K562 (cell line): Measurements from ENCODE around the gene ANXA1. TPM values are rescaled to one million over a fixed set of nuclear protein-coding genes. Genes with fewer than 3 reads are reported as not detected.

Experiments used
- NFRKB ChIP-seq: fragments of 450-650 bp; IDR thresholded peaks from 2 replicates; pipeline ENCODE4 v1.6.1; 2016; ENCODE audit warnings: low read depth
- polyA plus RNA-seq, 8 experiments: library from polyadenylated mRNA; depleted of rRNA in 4 of 8; stranded (reverse) in 5 of 8; unstranded in 3 of 8; fragments of >200 nt; fragmentation: Nextera tagmentation in 2 of 8; fragmentation: Illumina TruSeq in 1 of 8; extraction: Ambion mirVana in 2 of 8; extraction: Trizol in 1 of 8; gene quantifications; 2 replicates each; pipeline versions ENCODE4 v1.2.1 to v1.2.3, GENCODE V29; 2011 to 2014; ENCODE audit warnings: inconsistent platforms in 1 of 8, missing spikeins in 1 of 8
- total RNA-seq, 7 experiments: library from RNA; depleted of rRNA in 6 of 7; stranded (reverse); fragments of >200 nt in 6 of 7; fragmentation: Illumina TruSeq in 2 of 7; extraction: Trizol in 2 of 7; gene quantifications; 2 replicates each; pipeline versions ENCODE4 v1.2.1 to v1.2.3, GENCODE V29; 2011 to 2021; ENCODE audit warnings: low replicate concordance in 1 of 7
- TF ChIP-seq, protein P1 (sequence below), 2 experiments: fragments of 450-650 bp in 1 of 2; sonication (generic) in 1 of 2; formaldehyde crosslinking in 1 of 2; IDR thresholded peaks; 2 replicates each; pipeline versions ENCODE4 v1.7.1 to v1.9.0; 2016 to 2022; ENCODE audit warnings: inconsistent platforms in 1 of 2, mild to moderate bottlenecking in 1 of 2, missing genetic modification reagents in 1 of 2
- TF ChIP-seq, protein P2 (sequence below): fragments of 200-800 bp; sonication (Bioruptor generic); IDR thresholded peaks from 2 replicates; pipeline ENCODE4 v1.6.1; 2016; ENCODE audit warnings: missing genetic modification characterization, missing compliant biosample characterization

ANXA1 gene
- total and polyA plus RNA-seq, 9 of the 15 experiments (the other 6 are each of a cell fraction or from before 2014, with no cell fraction given): 406 to 1,298 (median 620) TPM

GRCh38 chr9:73149371-73150067, 2.1 kb upstream of the ANXA1 start (continued):
- TF ChIP-seq, protein P1, sequence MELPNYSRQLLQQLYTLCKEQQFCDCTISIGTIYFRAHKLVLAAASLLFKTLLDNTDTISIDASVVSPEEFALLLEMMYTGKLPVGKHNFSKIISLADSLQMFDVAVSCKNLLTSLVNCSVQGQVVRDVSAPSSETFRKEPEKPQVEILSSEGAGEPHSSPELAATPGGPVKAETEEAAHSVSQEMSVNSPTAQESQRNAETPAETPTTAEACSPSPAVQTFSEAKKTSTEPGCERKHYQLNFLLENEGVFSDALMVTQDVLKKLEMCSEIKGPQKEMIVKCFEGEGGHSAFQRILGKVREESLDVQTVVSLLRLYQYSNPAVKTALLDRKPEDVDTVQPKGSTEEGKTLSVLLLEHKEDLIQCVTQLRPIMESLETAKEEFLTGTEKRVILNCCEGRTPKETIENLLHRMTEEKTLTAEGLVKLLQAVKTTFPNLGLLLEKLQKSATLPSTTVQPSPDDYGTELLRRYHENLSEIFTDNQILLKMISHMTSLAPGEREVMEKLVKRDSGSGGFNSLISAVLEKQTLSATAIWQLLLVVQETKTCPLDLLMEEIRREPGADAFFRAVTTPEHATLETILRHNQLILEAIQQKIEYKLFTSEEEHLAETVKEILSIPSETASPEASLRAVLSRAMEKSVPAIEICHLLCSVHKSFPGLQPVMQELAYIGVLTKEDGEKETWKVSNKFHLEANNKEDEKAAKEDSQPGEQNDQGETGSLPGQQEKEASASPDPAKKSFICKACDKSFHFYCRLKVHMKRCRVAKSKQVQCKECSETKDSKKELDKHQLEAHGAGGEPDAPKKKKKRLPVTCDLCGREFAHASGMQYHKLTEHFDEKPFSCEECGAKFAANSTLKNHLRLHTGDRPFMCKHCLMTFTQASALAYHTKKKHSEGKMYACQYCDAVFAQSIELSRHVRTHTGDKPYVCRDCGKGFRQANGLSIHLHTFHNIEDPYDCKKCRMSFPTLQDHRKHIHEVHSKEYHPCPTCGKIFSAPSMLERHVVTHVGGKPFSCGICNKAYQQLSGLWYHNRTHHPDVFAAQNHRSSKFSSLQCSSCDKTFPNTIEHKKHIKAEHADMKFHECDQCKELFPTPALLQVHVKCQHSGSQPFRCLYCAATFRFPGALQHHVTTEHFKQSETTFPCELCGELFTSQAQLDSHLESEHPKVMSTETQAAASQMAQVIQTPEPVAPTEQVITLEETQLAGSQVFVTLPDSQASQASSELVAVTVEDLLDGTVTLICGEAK (IDR thresholded peaks at IDR 0.05): 0 out of 2 replicates have a peak, but pooled peaks have one; percentile 11
- TF ChIP-seq, protein P1 (CRISPR knock-in tag; IDR thresholded peaks at IDR 0.05): no peak
- peak; percentile 86; the same call in 1 of the 2 replicates for TF ChIP-seq NFRKB
- TF ChIP-seq, protein P2, sequence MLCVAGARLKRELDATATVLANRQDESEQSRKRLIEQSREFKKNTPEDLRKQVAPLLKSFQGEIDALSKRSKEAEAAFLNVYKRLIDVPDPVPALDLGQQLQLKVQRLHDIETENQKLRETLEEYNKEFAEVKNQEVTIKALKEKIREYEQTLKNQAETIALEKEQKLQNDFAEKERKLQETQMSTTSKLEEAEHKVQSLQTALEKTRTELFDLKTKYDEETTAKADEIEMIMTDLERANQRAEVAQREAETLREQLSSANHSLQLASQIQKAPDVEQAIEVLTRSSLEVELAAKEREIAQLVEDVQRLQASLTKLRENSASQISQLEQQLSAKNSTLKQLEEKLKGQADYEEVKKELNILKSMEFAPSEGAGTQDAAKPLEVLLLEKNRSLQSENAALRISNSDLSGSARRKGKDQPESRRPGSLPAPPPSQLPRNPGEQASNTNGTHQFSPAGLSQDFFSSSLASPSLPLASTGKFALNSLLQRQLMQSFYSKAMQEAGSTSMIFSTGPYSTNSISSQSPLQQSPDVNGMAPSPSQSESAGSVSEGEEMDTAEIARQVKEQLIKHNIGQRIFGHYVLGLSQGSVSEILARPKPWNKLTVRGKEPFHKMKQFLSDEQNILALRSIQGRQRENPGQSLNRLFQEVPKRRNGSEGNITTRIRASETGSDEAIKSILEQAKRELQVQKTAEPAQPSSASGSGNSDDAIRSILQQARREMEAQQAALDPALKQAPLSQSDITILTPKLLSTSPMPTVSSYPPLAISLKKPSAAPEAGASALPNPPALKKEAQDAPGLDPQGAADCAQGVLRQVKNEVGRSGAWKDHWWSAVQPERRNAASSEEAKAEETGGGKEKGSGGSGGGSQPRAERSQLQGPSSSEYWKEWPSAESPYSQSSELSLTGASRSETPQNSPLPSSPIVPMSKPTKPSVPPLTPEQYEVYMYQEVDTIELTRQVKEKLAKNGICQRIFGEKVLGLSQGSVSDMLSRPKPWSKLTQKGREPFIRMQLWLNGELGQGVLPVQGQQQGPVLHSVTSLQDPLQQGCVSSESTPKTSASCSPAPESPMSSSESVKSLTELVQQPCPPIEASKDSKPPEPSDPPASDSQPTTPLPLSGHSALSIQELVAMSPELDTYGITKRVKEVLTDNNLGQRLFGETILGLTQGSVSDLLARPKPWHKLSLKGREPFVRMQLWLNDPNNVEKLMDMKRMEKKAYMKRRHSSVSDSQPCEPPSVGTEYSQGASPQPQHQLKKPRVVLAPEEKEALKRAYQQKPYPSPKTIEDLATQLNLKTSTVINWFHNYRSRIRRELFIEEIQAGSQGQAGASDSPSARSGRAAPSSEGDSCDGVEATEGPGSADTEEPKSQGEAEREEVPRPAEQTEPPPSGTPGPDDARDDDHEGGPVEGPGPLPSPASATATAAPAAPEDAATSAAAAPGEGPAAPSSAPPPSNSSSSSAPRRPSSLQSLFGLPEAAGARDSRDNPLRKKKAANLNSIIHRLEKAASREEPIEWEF (CRISPR knock-in tag): no peak
